K562 treated with DMSO at 1 percent for 4 hours (cell line): Measurements from ENCODE around the gene FBN2. TPM values are rescaled to one million over a fixed set of nuclear protein-coding genes. Genes with fewer than 3 reads are reported as not detected.

Source experiments
- total RNA-seq: library from RNA; unstranded; fragments of 300-600 nt; gene quantifications from 2 replicates; pipeline ENCODE4 v1.2.3, GENCODE V29; 2022; ENCODE audit not compliant: insufficient read depth

The FBN2 gene
- total RNA-seq = not detected in 2 replicates

GRCh38 chr5:128538000-128538249 lies at the start of gene FBN2:
FBN2 (minus strand) TSS chr5:128538245; CDS start chr5:128537603, 642 bp downstream.

